GM21390 (cell line): Measurements from ENCODE around the gene LTA.
A peak's percentile ranks its signal among the peaks of the same experiment; 100 is the strongest.
"Not testable (repeated sequence)": the region's sequence is repeated elsewhere in the genome, so short reads cannot be mapped to it uniquely, and the experiment has no call there.

Experiments used
- ATAC-seq: cut with Tn5 transposase; IDR thresholded peaks from one replicate; pipeline ENCODE4 v1.9.1; 2021; ENCODE audit not compliant: unreplicated experiment

LTA gene

DNA sequence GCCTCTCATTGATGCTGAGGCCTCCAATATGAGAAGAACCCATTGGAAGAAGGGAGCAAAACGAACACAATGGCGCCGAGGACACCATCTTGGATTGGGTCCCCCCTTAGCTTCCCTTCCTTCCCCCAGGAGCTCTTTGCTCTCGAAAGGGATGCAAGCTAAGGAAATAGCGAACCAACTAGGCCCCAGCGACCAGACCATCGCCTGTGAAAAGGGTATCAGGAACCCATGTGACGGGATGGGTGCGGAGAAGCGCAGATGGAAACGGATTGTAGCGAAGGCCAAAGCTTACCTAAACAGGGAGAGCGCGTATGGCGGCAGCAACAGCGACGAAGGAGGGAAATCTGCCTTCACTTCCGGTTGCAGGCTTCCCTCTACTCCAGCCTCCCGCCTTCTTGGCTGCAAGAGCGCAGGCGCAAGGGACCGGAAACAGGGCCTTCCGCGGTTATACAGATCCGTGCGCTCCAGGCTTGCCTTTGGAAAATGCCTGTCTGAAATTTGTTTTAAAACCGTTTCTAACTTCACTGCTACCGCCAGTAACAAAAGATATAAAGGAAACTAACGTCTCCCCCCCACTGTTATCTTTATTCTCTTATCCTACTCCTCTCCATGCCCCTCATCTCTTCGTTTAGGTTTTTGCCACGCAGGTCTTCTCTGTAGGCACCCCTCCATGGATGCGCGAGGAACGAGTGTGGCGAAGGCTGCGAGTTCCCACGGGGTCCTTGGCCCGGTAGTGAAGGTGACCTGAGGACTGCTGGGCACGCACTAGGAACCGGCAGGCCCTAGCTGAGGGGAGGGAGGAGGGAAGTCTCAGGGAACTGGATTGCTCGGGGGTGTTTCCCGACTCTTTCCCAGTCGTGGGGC is 30.2 kb upstream of the LTA start, which contains the start of gene DDX39B:
Gene DDX39B, minus strand, starts transcription at position 346 of the 864 bp plus-strand sequence. CDS start 1,471 bp downstream, outside the sequence.
- peak; percentile 62 for ATAC-seq

DNA sequence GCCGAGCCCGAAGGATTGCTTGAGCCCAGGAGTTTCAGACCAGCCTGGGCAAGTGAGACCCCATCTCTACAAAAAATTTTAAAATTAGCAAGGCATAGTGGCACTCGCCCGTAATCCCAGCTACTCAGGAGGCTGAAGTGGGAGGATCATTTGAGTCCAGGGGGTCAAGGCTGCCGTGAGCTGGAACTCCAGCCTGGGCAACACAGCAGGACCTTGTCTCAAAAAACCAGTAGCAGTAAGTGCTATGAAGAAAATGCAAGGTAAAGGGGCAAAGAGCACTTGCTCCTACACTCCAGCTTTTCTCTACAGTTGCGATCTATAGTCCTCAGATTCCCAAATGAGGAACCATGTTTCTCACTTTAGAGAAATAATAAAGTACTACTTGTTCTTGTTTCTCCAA is 28.4 kb upstream of the LTA start:
- ATAC-seq = no peak

DNA sequence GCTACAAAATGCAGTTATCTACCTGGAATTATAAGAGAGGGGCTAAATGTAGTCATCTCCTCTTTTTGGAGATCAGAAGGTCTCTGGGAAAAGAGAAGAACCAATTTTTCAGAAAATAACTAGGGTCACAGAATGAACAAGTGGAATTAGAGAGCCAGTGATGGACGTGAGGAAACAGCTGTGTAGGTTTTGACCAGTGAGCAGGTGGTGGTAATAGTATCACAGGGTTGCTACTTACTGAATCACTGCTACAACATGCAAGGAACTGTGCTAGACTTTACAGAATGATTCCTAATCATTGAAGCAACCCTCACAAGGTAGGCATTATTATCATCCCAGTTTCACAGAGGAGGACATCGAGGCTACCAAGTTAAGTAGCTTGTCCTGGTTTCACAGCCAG is 27.4 kb upstream of the LTA start:
- no peak for ATAC-seq

DNA sequence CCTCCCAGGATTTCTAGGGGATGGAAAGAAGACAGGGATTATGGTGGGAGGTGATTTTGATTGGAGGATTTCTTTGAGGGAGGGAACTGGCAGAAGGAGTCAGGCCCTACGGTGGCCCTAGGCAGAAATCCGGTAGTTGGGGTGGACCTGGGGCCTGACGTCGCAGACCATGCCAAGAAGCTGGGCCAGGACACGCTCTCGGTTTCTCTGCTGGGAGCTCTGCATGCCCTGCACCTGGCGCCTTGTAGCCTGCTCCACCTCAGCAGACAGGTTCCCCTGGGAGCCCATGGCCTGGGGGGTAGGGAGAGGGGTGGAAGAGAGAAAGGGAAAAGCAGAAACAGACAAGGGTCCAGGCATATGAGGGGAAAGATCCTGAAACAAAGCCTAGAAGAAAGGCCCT is 26.8 kb upstream of the LTA start:
- no peak for ATAC-seq

DNA sequence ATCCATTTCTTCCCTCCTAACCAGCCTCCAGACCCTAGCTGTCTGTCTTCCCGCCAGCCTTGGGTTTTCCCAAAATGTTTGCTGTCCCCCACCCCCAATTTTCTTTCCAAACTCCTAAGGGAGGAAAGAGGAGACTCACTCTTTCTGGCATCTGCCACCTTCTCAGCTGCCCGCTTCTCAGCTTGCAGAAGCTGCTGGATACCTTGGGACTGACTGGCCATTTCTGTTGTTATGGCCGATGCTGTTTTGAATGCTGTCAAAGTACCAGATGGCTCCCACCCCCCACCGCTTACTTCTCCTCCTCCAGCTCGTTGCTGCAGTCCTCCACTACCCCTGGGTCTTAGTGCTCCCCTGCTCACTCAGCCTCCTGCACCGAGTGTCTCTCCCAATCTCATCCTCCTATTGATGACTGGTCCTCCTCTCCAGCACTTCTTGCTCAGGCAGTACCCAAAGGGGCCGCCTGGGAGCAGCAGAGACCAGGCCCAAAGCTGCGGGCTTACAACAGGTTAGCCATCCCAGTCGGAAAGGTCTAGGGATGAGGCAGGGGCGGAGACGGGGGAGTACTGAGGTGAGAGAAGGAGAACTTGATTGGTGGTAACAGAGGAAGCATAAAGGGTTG is 25.6 kb upstream of the LTA start, which contains the start of gene ATP6V1G2:
Gene ATP6V1G2, minus strand, starts transcription at position 270 of the 619 bp plus-strand sequence. Its CDS starts 49 bp downstream, at position 221.
- peak; percentile 43 for ATAC-seq

DNA sequence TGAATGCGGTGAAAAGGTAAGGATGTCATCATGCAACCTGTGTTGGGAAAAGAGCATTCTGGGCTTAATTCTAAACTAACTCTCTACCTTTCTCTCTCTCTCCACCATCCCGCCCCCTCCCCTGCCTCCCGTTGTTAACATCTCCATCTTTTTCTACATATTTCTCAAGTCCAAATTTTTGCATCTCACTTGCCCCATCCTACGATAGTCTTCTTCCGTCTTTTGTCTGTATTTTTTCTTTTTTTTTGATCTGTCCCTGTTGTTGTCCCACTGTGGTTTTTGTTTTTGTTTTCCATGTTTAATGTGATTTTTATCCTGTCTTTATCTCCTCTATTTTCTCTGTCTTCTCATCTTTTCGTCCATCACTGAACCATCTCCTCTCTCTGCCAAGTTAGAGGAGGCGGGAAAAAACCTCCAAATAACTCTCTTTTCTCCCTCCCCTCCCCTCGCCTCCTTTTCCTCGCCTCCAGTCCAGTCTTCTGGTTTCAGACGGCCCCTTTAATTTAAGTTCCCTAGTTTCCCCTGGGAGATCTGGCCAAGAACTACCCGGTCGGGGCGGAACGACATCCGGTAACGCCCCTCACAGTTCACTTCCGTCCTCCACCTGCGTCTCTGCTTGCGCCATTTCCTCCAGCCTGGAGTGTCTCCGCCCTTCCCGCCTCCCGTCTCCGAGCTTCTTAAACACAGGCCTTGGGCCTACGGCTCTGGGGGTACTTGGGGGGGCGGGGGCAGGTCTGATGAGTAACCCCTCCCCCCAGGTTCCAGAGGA is 24.9 kb upstream of the LTA start, which contains the start of gene NFKBIL1:
Gene NFKBIL1, plus strand, starts transcription at position 651 of the 769 bp plus-strand sequence. Its CDS starts 87 bp downstream, at position 738.
- ATAC-seq = no peak

DNA sequence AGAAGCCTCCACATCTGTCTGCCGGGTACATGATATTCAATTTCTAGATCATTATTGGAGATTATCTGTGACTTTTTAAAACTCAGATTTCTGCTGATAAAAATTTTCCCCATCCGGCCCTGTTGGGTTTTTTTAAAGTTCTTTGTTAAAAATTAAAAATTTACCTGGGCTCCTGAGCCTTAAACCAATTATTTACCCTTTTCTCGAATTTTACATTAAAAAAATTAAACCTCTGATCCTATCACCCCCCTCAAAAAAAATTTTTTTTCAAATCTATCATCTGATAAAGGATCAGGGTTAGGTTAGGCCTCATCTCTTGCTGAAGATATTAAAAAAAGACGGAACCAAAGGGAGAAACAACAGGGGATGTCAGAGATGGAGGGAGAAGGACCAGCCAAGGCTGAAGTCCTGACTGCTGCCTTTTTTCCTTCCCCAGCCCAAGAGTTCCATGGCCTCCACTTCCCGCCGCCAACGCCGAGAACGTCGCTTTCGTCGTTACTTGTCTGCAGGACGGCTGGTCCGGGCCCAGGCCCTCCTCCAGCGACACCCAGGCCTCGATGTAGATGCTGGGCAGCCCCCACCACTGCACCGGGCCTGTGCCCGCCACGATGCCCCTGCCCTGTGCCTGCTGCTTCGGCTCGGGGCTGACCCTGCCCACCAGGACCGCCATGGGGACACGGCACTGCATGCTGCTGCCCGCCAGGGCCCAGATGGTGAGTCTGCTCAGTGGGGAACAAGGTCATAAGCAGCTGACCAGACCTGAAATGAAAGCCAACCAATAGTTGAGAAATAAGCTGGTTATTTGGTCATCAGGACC is 24.2 kb upstream of the LTA start:
- ATAC-seq = no peak

DNA sequence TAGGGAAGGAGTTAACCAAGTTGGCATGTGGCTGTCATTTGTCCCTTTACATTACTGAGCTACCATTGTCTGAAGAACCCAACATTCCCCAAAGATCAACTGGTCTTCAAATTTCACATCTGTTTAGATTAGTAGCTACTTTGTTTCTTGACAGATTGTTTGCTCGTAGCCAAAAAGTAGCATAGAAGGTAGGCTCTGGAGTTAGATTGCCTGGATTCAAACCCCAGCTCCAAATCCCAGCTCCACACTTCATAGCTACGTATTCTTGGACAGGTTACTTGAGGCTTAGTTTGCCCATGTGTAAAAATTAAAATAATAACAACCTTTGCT is 23.6 kb upstream of the LTA start:
- ATAC-seq = no peak

DNA sequence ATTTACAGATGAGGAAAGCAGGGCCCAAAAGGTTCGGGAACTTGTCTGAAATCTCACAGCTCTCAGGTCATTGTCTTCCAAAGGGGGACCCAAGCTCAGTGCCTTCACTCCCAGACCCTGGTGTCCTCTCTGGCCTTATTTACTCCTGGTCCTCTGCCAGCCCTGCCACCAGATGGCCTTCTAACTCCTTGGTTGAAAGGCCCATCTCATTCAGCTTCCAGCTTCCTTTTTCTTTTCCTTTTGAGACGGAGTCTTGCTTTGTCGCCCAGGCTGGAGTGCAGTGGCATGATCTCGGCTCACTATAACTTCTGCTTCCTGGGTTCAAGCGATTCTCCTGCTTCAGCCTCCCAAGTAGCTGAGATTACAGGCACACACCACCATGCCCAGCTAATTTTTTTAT is 20.7 kb upstream of the LTA start:
- not testable (repeated sequence) for ATAC-seq

DNA sequence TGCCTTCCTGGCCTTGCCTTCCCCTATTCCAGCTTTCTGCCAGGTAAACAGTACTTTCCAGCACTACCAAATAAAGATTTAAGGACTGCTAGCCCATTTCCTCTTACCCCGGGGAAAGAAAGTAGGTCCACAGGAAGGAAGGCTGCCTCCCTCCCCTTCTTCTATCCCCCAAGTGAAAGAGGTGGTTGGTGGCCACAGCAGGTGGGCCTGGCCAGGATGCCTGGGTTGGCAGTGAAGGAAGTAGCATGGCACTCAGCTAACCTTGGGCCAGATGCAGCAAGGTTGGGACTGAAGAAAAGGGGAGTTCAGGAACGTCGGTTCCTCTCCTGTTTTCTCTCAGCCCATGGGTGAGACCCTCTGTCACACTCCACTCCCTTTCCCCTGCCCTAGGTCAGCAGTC is 15.8 kb upstream of the LTA start:
- no peak for ATAC-seq

DNA sequence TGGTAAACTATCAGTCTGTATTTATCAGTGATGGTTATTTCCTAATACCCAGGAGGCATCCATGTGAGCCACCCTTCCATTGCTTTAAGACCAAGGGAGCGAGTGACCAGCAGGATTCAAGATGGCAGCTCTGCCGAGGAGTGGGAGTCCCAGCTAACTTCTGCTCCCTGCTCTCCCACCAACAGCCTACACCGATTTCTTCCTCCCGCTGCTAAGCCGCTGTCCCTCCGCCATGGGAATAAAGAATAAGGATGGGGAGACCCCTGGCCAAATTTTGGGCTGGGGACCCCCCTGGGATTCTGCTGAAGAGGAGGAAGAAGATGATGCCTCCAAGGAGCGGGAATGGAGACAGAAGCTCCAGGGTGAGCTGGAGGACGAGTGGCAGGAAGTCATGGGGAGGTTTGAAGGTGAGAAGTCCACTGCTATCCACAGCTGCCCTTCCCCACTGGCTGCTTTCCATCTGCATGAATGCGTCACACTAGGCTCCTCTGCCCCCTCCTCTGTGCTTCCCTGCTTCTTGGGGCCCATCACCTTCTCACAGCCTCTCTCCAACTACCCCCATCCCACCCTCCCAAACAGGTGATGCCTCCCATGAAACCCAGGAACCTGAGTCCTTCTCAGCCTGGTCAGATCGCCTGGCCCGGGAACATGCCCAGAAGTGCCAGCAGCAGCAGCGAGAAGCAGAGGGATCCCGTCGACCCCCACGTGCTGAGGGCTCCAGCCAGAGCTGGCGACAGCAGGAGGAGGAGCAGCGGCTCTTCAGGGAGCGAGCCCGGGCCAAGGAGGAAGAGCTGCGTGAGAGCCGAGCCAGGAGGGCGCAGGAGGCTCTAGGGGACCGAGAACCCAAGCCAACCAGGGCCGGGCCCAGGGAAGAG is 14.4 kb upstream of the LTA start:
- no peak for ATAC-seq

DNA sequence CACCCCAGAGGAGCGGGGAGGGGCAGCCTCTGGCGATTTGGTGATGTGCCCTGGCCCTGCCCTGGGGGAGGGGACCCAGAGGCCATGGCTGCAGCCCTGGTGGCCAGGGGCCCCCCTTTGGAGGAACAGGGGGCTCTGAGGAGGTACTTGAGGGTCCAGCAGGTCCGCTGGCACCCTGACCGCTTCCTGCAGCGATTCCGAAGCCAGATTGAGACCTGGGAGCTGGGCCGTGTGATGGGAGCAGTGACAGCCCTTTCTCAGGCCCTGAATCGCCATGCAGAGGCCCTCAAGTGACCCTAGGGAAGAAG is 13.8 kb upstream of the LTA start:
- ATAC-seq = no peak

DNA sequence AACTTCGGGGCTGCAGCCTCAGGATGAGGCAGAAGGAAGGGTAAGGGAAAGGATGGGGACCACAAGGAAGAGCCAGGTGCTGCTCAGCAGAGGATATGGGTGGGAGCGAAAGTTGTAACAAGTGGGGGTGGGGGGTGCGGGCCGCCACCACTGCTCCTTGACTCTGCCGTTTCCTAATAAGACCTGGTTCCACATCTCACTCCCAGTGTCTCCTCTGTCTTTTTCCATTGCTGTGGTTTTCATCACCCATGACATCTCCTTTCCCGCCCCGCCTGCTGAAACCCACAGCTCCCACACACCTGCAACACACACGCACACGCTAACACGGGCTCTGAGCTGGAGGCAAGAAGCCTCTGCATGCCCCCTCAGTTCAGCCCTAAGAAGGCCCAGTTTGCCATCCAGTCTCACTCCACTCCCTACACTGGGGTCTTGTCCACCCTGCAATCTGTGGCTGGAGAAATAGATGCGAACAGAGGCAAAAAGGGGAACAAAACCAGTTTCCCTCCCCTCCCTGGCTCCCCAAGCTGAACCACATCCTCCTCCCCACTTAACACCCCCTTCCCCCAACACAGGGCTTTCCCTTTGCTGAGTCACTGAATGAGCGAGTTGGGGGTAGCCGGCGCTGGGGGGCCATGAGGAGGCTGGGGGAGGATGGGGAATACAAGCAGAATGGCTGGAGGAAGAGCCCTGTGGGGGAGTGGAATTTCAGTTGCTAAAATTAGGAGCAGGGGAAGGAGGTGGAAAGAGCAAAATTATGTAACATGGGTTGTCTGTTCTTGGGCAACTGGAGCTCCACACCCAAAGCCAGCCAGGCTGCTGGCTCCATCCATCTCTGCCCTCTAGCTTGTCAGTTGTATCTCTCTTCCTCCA is 13.2 kb upstream of the LTA start:
- ATAC-seq = no peak

DNA sequence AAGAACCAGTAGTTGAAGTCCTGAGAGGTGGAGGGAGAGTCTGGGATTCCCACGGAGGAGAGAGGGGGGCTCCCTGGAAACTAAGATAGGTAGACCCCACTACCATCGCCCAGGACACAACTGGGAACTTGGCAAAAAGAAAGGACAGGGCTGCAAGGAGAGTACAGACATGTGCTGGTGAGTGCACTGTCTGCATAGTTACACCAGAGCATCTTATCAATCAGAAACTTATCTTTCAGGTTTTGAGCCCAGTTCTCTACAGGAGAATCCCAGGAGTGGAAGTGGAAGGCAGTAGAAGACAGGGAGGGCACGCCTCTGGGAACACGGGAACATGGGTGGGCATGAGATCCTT is 12.5 kb upstream of the LTA start:
- no peak for ATAC-seq

DNA sequence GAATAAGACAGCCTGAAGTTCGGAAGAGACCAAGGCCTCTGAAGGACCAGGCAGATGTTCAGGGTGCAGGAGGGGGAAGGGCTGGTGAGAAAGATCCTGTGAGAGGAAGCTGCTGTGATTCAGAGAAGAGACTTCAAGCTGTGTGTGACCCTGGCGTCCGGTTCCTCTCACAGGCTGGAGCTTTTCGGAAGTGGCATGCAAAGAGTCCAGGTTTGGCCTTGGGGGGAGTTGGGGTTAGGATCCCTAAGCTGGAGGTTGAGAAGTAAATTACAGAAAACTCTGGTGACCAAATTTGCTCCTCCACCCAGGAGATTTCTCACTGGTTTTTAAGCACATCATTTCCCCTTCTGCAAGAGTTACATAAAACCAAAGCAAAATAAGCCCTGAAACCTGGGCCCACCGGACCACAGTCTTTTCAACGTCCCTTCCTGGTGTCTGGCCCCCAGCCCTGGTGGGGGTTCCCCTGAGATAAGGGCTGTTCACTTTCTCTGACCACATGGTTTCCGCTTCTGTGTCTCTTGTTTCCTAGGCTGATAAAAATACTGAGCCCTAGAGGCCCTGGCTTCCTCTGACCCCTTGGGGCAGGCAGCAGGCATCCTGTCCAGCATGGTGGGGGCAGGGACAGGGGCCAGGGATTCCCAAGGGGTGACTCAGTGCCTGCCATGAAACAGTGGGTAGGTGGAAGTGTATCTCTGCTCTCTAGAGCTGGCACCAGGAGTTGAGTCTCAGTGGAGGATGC is 12.0 kb upstream of the LTA start:
- peak; percentile 48 for ATAC-seq

DNA sequence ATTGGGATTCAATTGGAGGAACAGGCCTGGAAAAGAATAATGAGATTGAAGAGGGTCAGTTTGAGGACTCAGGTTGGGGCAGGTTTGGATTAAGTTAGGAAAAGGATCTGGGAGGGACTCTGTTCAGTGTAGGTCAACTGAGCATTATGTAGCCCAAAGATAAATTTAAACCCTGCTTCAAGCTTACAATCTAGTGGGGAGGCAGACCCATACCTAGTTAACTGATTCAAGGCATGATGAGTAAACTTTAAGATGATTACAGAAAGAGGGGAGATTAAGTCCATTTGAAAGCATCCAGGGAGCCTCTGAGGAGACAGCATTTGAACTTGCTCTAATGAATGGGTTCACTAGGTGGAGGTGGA is 11.4 kb upstream of the LTA start:
- ATAC-seq = no peak

DNA sequence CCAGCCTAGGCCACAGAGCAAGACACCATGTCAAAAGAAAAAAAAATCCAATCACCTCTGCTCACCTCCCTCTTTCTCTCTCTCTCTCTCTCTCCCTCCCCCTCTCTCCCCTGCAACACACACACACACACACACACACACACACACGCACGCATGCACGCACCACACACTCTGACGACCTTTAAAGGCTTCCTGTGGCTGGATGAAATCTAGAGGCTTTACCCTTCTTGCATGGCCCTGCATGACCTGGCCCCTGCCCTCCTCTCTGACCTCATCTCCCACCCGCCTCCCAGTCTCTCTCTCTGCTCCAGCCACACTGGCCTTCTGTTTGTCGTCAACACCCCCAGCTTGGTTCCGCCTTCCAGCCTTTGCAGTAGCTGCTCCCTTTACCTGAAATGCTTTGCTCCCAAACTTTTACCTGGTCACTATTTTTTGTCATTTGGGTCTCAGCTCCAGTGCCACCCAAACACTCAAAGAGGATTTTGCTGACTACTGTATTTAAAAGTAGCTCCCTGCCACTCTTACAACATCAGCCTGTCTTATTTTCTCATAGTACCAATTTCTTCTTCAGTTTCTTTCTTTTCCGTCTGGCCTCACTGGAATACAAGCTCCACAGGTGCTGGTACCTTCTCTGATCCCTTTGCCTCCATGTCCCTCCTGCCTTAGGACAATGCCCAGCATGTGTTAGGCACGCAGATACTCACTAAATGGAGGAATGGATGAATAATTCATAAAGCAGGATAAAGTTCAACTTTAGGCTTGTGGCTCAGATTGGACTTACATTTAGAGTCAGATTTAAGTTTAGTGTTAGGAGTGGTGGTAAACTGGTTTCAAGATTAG is 4.3 kb upstream of the LTA start:
- ATAC-seq = no peak

DNA sequence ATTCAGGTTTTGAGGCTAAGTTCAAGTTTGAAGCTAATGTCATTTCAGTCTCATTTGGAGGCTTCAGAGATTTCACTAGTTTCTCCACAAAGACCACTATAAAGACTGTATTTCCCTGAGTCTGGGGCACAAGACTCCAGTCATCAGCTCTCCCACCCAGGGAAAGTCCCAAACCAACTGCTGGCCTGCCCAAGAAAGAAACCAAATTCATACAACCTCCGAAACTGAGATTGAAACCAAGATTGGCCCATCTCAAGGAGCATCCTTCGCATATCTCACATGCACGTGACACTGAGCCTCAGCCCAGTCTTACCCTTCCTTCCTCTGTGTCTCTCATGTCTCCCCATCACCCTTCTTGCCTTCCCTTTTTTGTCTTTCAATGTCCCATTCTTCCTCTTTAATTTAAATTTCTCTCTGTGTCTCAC is 3.5 kb upstream of the LTA start:
- peak; percentile 56 for ATAC-seq
